ENCODE data around the gene GABBR2.

DNA sequence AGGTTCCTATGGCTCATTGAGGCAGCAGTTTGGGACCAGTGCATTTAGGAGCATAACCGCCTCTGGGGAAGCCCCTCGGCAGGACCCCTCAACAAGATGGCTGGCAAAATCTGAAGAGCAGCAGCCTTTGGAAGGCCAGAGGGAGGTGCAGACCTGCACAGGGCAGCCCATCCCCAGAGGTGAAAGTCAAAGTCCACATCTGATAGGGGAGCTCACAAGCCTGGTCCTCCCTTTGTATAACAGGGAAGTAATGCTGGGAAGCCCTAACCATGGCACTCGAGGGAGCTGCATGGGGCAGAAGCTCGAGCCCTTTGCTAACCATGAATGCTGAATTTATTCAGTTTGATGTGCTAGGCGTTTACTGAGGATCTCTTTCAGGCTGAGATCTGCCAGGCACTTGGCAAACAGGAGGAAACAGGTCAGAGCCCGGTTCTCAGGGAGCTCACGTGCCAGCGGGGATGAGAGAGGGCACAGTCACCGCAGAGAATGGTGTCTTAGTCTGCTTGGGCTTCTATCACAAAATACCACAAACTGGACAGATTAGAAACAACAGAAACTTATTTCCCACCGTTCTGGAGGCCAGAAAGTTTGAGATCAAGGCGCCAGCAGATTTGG, 114.1 kb downstream of the GABBR2 start:
- TF ChIP-seq GATA2 (IDR thresholded peaks at IDR 0.05; ENCODE audit: low read depth, low read length) (no peak), GATA3 (IDR thresholded peaks at IDR 0.05; ENCODE audit: low read depth, low read length) (no peak)
